ENCODE data around the gene GAREM1.

GAREM1 gene

GRCh38 chr18:32455361-32455760 is 15.3 kb downstream of the GAREM1 start:
- DNase-seq = no peak

- DNase-seq = no peak
These were observed 16.1 kb downstream of the GAREM1 start for GRCh38 chr18:32454593-32454992.

- DNase-seq = no peak
These were observed 19.8 kb downstream of the GAREM1 start for GRCh38 chr18:32450874-32451273.

GRCh38 chr18:32450026-32450691 is 20.5 kb downstream of the GAREM1 start:
- DNase-seq = no peak

DNA sequence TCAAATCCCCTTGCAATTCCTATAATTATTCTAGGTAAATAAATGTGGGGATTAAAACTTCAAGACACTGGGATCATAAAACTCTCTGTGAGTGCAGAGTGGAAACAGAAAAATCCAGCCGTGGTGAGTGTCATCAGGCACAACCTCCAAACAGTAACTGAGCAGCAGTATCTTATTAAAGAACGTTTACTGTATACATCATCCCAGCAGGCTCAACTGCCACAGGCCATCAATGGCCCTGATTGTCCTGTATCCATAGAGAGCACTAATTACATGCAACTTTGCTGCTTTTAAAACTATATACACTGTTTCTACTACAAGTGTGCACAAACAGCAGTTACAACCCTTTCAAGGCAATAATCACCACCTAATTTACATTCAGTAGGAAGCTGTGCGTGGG is 23.9 kb downstream of the GAREM1 start:
- DNase-seq = no peak

- no peak for DNase-seq
These were observed 24.8 kb downstream of the GAREM1 start for GRCh38 chr18:32445846-32446245.

DNA sequence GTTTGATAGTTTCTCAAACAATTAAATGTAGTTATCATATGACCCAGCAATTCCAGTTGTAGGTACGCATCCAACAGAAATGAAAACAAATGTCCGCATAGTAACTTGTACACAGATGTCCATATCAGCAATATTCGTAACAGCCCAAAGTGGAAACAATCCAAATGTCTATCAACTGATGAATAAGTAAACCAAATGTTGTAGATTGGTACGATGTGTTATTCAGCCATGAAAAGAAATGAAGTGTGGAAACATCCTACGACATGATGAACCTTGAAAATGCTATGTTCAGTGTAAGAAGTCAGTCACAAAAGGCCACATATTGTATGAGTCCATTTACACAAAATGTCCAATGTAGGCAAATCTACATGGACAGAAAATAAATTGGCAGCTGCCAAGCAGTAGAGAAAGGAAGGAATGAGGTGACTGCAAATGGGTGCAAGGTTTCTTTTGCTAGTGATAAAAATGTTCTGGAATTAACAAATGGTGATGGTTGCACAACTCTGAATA is 26.9 kb downstream of the GAREM1 start:
- DNase-seq = no peak

- no peak for DNase-seq
These were observed 27.5 kb downstream of the GAREM1 start for GRCh38 chr18:32443033-32443705.

DNA sequence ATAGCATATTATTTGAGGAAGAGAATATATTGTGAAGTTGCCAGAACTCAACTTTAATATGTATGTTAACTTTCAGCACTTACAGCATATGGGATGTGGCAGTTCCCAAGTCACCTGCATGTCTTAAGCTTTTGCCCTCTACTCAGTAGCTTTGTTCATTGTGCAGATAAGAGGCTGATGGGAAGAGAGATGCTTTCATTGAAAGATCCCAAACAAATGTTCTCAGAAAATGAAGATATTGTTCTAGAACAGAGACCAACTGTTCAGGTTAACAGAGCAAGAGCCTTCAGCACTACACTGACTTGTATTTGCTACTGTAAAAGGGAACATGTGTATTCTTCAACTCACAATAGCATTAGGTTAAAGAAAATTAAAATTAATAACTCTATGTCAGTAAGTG is 28.1 kb downstream of the GAREM1 start:
- no peak for DNase-seq

DNA sequence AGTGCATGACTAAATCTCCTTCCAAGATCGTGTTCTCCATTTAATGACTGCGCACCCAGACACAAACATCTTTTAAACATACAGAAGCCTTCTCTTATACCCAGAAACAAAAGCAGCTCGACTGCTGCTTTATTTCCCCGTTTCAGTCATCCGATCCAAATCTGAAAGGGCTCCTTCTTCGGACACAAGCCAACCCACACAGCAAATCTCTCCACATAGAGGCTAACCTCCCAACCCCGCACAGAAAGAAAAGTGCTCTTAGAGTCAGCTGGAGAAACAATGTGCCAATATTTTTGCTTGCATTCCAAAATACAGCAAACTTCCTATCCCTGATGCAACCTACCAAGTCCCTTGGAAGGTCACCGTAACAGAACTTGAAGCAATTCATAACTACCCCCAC is 29.1 kb downstream of the GAREM1 start:
- DNase-seq = no peak

- DNase-seq = no peak
These were observed 30.2 kb downstream of the GAREM1 start for GRCh38 chr18:32440518-32440917.

GRCh38 chr18:32439802-32440201 is 30.9 kb downstream of the GAREM1 start:
- DNase-seq = peak; percentile 51

DNA sequence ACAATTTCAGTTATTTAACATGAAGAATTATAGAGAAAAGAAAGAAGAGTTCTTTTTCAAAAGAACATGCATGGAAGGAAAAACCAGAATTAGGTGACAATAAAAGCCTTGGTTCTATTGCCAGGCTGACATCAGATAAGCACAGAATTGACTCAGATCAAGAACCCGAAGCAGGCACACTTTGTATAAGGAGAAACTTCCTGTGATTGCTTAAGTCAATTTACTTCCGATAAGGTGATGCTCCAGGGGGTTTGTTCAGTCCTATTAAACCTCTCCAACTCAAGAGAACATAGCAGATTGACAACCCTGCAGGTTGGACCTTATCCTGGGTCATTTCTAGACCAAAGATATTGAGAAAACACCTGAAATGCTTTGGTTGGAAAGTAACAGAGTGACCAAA is 31.4 kb downstream of the GAREM1 start:
- no peak for DNase-seq

DNA sequence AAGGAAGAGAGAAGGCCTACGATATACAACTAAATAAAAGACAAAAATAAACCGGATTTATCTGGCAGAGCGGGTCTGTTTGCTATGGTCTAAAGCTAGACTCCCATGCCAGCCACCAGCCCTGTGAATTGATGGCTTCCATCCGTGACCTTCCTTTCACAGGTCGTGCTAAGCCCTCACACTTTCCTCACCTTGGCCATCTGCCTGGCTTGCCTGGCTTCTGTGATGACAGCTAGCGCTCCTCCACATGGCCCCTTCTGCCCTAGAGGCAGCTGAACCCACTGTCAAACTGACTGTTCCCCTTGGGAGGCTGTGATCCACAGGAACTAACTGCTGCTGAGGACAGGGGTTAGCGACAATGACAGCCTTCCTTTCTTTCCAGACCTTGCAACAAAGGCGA is 32.5 kb downstream of the GAREM1 start:
- DNase-seq = peak; percentile 4

GRCh38 chr18:32437100-32437834 is 33.4 kb downstream of the GAREM1 start:
- no peak for DNase-seq

DNA sequence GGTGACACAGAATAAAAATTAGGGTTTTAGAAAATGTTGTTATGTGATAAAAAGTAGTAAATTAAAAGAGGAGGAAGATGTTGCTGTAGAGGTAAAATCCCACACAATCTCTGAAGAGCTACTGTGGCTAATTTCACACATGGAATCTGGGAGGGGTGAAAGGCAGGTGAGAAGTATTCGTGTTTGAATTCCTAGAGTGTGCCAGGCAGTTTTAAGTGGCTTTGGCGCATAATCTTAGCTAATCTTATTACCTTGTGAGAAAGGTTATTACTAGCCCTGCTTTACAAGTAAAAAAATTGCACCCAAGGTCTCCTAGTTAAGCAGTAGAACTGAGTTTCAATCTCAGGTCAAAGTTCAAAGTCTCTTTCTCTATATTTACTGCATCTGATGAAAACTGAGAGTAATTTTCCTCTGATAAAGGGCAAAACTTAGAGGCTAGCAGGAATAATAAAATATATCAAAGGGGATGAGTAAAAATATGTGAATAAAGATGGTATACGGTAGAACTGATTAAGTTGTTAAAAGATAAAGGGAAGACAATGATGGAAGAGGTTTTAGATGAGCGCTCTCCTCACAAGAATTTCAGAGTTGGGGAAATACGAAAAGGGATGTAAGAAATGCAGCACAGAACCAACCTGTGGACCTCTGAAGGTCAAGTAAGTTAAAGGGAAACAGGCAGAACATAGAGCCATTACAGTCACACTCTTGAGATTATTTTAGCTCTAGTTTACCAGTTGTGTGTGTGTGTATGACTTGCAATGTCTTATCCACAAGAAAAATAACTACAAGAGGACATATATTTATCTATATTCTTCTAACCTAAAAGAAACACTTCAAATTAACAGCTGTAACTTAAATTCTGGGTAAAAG is 34.8 kb downstream of the GAREM1 start:
- no peak for DNase-seq

GRCh38 chr18:32431753-32432152 is 38.9 kb downstream of the GAREM1 start:
- DNase-seq = no peak

GRCh38 chr18:32429402-32429801 is 41.3 kb downstream of the GAREM1 start:
- no peak for DNase-seq

GRCh38 chr18:32427084-32427900 is 43.4 kb downstream of the GAREM1 start:
- no peak for DNase-seq

- no peak for DNase-seq
These were observed 45.2 kb downstream of the GAREM1 start for GRCh38 chr18:32425466-32425865.

DNA sequence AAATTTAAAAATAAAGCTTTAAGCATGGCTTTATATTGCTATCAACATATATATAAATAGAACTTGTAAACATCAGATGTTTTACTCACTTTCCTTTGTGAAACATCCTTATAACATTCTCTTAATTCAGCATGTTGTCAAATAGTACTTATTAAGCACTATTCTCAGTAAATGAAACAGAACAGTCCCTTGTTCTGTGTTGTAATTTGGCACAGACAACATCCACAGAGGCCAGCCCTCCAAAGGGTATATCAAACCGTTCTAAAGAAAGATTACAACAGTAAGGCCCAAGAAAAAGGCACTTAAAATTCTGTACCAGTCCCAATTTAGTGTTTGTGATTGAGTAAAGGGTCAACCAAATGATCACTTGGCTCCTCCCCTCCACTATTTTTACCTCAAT is 46.0 kb downstream of the GAREM1 start:
- no peak for DNase-seq
